Keratinocyte (primary cell): Measurements from ENCODE around the gene AHCYL2. TPM values are rescaled to one million over a fixed set of nuclear protein-coding genes. Genes with fewer than 3 reads are reported as not detected.
"Not testable (repeated sequence)": the region's sequence is repeated elsewhere in the genome, so short reads cannot be mapped to it uniquely, and the experiment has no call there.

Experiments used
- DNase-seq: peaks from one replicate; pipeline ENCODE4 v3.0.0-alpha.2; 2011; ENCODE audit warnings: low read depth, missing footprints, low spot score
- FAIRE-seq: peaks from 2 replicates; lab custom pipeline; 2011; peaks lifted over from hg19 to GRCh38; lab: Jason Lieb, UNC
- H2AFZ ChIP-seq: 2 replicates; pipeline ENCODE4 v1.6.0; 2012; ENCODE audit warnings: low read length, control low read depth, inconsistent platforms; ENCODE audit not compliant: control insufficient read depth
- H3K27ac ChIP-seq: 2 replicates; pipeline ENCODE4 v1.5.1; 2011; ENCODE audit warnings: low read length; ENCODE audit not compliant: control insufficient read depth, insufficient read depth
- H3K27me3 ChIP-seq: 3 replicates; pipeline ENCODE4 v1.6.0; 2011; ENCODE audit warnings: low read length; ENCODE audit not compliant: control insufficient read depth, insufficient read depth; ENCODE audit errors: extremely low read depth
- H3K36me3 ChIP-seq, 2 experiments: 2 replicates in 1 of 2; 3 replicates in 1 of 2; pipeline ENCODE4 v1.5.1; 2011; ENCODE audit warnings: low read length in 2 of 2, mild to moderate bottlenecking in 1 of 2; ENCODE audit not compliant: control insufficient read depth in 2 of 2, insufficient read depth in 2 of 2; ENCODE audit errors: extremely low read depth in 1 of 2
- H3K4me1 ChIP-seq: 3 replicates; pipeline ENCODE4 v1.5.1; 2011; ENCODE audit warnings: low read length; ENCODE audit not compliant: control insufficient read depth, insufficient read depth; ENCODE audit errors: extremely low read depth
- H3K4me2 ChIP-seq: 3 replicates; pipeline ENCODE4 v1.6.0; 2011; ENCODE audit warnings: low read depth, low read length; ENCODE audit not compliant: control insufficient read depth, insufficient read depth; ENCODE audit errors: extremely low read depth
- H3K4me3 ChIP-seq, 3 experiments: fragments of 200-600 bp in 1 of 3; sonication (generic) in 1 of 3; 2 replicates in 2 of 3; 3 replicates in 1 of 3; pipeline ENCODE4 v1.5.1; 2011 to 2016; ENCODE audit warnings: low read length in 3 of 3, mild to moderate bottlenecking in 3 of 3, control low read depth in 2 of 3, inconsistent platforms in 1 of 3, low read depth in 1 of 3, mixed read lengths in 1 of 3, mixed run types in 1 of 3, moderate library complexity in 1 of 3; ENCODE audit not compliant: control insufficient read depth in 2 of 3, insufficient read depth in 2 of 3; ENCODE audit errors: extremely low read depth in 1 of 3
- H3K79me2 ChIP-seq: 2 replicates; pipeline ENCODE4 v1.6.0; 2012; ENCODE audit warnings: low read length; ENCODE audit not compliant: control insufficient read depth, insufficient read depth
- H3K9ac ChIP-seq: 3 replicates; pipeline ENCODE4 v1.6.0; 2011; ENCODE audit warnings: low read length; ENCODE audit not compliant: control insufficient read depth, insufficient read depth; ENCODE audit errors: extremely low read depth
- H3K9me1 ChIP-seq: 3 replicates; pipeline ENCODE4 v1.6.0; 2011; ENCODE audit warnings: low read length; ENCODE audit not compliant: control insufficient read depth, insufficient read depth; ENCODE audit errors: extremely low read depth
- H3K9me3 ChIP-seq: 2 replicates; pipeline ENCODE4 v1.5.1; 2012; ENCODE audit warnings: low read depth, low read length; ENCODE audit not compliant: control insufficient read depth
- H4K20me1 ChIP-seq: 3 replicates; pipeline ENCODE4 v1.6.0; 2011; ENCODE audit warnings: low read length; ENCODE audit not compliant: control insufficient read depth, insufficient read depth; ENCODE audit errors: extremely low read depth
- EZH2 ChIP-seq: IDR thresholded peaks from one replicate; pipeline ENCODE4 v1.6.1; 2012; ENCODE audit warnings: inconsistent platforms, mild to moderate bottlenecking, low read length, moderate library complexity
- dilution Hi-C: fragments of 300-500 bp; cut with MboI; formaldehyde crosslinking; loops from one replicate; pipeline ENCODE4 v1.7.0; 2020; ENCODE audit warnings: low sequenced_read_pairs; ENCODE audit not compliant: extremely low pct_ligation_motif_present
- polyA plus RNA-seq, 5 experiments: library from polyadenylated mRNA; depleted of rRNA in 3 of 5; stranded (reverse) in 3 of 5; stranded (forward) in 1 of 5; unstranded in 1 of 5; fragments of >200 nt; gene quantifications; 1 replicate in 1 of 5; 2 replicates in 3 of 5; 3 replicates in 1 of 5; pipeline versions ENCODE4 v1.2.1 to v1.2.3, GENCODE V29; 2011 to 2012; ENCODE audit warnings: missing spikeins in 2 of 5, low read depth in 1 of 5, low replicate concordance in 1 of 5
- TF ChIP-seq, protein P1 (sequence below), 3 experiments: IDR thresholded peaks in 1 of 3; conservative IDR thresholded peaks in 1 of 3; optimal IDR thresholded peaks in 1 of 3; 2 replicates in 2 of 3; 3 replicates in 1 of 3; pipeline versions ENCODE3 to v1.5.1; 2011; ENCODE audit warnings: low read length in 3 of 3, mild to moderate bottlenecking in 3 of 3, moderate library complexity in 2 of 3, control low read depth in 1 of 3, inconsistent platforms in 1 of 3; ENCODE audit not compliant: insufficient read depth in 2 of 3; ENCODE audit errors: extremely low read depth in 1 of 3

AHCYL2 gene
- polyA plus RNA-seq, 1 donor (not counting 4 experiments of a cell fraction or from before 2014, with no cell fraction given): 32.8 TPM

DNA sequence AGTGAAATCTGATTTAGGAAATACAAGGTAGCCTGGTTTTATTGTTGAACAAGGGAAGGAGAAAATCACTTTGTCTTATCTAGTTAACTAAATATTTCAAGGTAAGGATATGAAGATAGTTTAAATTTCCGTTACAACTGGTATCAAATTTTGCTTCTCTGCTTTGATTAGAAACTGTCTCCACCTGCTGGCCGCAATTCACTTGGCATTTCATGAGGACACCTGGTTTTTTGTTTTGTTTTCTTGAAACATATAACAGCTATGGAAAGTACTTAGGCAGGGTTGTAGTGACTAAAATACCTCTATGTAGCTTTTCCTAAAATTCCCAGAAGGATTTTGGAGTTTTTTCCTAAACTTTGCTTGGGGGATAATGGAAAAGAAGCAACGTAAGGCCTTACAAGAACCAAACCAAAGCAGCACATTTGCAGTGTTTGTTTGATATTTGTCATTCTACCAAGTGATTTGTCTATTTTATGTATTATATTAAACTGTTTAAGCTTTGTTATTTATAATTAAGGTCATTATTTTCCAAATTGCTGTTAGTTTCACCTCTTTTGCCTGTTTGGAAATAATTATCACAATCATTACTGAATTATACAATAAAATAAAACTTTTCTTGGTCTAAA lies 73.6 kb downstream of the AHCYL2 start:
- no peaks in the 10 kb centered on the region for H4K20me1 ChIP-seq
- H3K9me1 ChIP-seq: no peaks in the 10 kb centered on the region
- dilution Hi-C loops: no loop called here
- DNase-seq: no peak
- H3K36me3 ChIP-seq: no peaks in the 10 kb centered on the region
- H3K27me3 ChIP-seq: no peaks in the 10 kb centered on the region
- H3K4me1 ChIP-seq: peaks cover 11% of the 10 kb centered on the region
- TF ChIP-seq, protein P1, sequence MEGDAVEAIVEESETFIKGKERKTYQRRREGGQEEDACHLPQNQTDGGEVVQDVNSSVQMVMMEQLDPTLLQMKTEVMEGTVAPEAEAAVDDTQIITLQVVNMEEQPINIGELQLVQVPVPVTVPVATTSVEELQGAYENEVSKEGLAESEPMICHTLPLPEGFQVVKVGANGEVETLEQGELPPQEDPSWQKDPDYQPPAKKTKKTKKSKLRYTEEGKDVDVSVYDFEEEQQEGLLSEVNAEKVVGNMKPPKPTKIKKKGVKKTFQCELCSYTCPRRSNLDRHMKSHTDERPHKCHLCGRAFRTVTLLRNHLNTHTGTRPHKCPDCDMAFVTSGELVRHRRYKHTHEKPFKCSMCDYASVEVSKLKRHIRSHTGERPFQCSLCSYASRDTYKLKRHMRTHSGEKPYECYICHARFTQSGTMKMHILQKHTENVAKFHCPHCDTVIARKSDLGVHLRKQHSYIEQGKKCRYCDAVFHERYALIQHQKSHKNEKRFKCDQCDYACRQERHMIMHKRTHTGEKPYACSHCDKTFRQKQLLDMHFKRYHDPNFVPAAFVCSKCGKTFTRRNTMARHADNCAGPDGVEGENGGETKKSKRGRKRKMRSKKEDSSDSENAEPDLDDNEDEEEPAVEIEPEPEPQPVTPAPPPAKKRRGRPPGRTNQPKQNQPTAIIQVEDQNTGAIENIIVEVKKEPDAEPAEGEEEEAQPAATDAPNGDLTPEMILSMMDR (optimal IDR thresholded peaks at IDR 0.05 in 1 of 3, IDR thresholded peaks at IDR 0.05 in 1 of 3, conservative IDR thresholded peaks at IDR 0.05 in 1 of 3; ENCODE audit: extremely low read depth in 1 of 3, insufficient read depth in 2 of 3, low read length in 3 of 3): peak; percentile 55 to 78 (median 70)
- TF ChIP-seq EZH2: no peak
- no peak overlapping the region for H3K4me3 ChIP-seq
- H3K9ac ChIP-seq: no peak overlapping the region
- H3K4me2 ChIP-seq: no peak overlapping the region
- peak; percentile 65 for FAIRE-seq
- H3K9me3 ChIP-seq: no peaks in the 10 kb centered on the region
- H3K79me2 ChIP-seq: no peaks in the 10 kb centered on the region
- no peak overlapping the region for H2AFZ ChIP-seq
- no peak overlapping the region for H3K27ac ChIP-seq

GRCh38 chr7:129299889-129300288 lies 75.1 kb downstream of the AHCYL2 start:
- Histone ChIP-seq H3K9me1 (no peaks in the 10 kb centered on the region), H3K4me1 (peaks cover 6% of the 10 kb centered on the region), H3K4me3 (no peak overlapping the region), H2AFZ (no peak overlapping the region), H3K36me3 (no peaks in the 10 kb centered on the region), H3K4me2 (no peak overlapping the region), H3K27ac (no peak overlapping the region), H4K20me1 (no peaks in the 10 kb centered on the region), H3K79me2 (no peaks in the 10 kb centered on the region), H3K27me3 (no peaks in the 10 kb centered on the region), H3K9ac (no peak overlapping the region), H3K9me3 (no peaks in the 10 kb centered on the region)
- TF ChIP-seq, protein P1 (optimal IDR thresholded peaks at IDR 0.05 in 1 of 3, IDR thresholded peaks at IDR 0.05 in 1 of 3, conservative IDR thresholded peaks at IDR 0.05 in 1 of 3; ENCODE audit: extremely low read depth in 1 of 3, insufficient read depth in 2 of 3, low read length in 3 of 3): no peak
- no peak for TF ChIP-seq EZH2
- FAIRE-seq (no peak), DNase-seq (no peak)
- dilution Hi-C loops: no loop called here

GRCh38 chr7:129300299-129300698 lies 75.5 kb downstream of the AHCYL2 start:
- H3K4me3 ChIP-seq, H3K9me1 ChIP-seq, H2AFZ ChIP-seq, H3K9ac ChIP-seq, H3K4me1 ChIP-seq, H3K36me3 ChIP-seq, H3K9me3 ChIP-seq, dilution Hi-C loops, FAIRE-seq, DNase-seq, H3K27me3 ChIP-seq, H3K79me2 ChIP-seq, H3K4me2 ChIP-seq, H4K20me1 ChIP-seq, H3K27ac ChIP-seq: not testable (repeated sequence)
